ENCODE results near the gene CD14.

The CD14 gene

DNA sequence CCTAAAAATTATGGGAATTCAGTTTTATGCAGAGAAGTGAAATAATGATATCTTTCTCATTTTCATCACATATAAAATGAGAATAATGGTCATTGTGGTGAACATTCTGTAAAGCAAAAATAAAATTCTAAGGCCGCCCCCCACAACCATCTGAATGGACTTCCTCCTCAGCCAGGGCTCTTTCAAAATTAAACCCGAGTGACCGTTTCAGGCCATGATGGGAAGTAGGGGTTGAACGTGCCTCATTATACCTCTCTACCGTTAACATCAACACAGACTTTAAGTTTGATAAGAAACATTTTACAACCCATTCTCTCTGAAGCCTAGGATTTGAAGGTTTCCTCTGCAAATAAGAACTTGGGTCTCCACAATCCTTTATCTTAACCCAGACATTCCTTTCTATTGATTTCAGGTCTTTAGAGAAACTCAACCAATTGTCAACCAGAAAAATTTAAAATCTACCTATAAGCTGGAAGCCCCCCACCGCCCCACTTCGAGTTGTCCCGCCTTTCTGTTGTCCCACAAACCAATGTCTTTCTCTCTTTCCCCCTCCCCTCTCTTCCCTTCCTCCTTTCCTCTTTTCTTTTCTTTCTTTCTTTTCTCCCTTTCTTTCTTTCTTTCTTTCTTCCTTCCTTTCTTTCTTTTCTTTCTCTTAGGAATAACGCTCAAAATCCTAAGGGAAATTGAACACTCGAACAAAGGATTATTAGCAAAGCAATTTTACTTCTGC lies 4.6 kb upstream of the CD14 start:
- no peak overlapping the region for H3K27ac ChIP-seq (ENCODE audit: low read depth in 2 of 2, low read length in 2 of 2)
- no peaks in the 10 kb centered on the region for H3K9me3 ChIP-seq (ENCODE audit: control insufficient read depth in 2 of 2, low read length in 2 of 2)
- peaks cover 5 to 7% of the 10 kb centered on the region in 2 donors for H3K36me3 ChIP-seq (ENCODE audit: control insufficient read depth in 2 of 2, insufficient read depth in 2 of 2, low read length in 2 of 2)
- no peak overlapping the region for H3K9ac ChIP-seq (ENCODE audit: low read depth in 1 of 2, low read length in 2 of 2)
- no peaks in the 10 kb centered on the region for H3K27me3 ChIP-seq (ENCODE audit: control insufficient read depth in 2 of 2, insufficient read depth in 2 of 2, low read length in 2 of 2)
- no peak overlapping the region for H3K4me3 ChIP-seq (ENCODE audit: low read length in 2 of 2)
- peaks cover 13 to 14% of the 10 kb centered on the region in 2 donors for H3K4me1 ChIP-seq (ENCODE audit: control insufficient read depth in 2 of 2, insufficient read depth in 2 of 2, low read length in 2 of 2)

- Histone ChIP-seq H3K4me1 (ENCODE audit: control insufficient read depth in 2 of 2, insufficient read depth in 2 of 2, low read length in 2 of 2) (peaks cover 25 to 30% of the 10 kb centered on the region in 2 donors), H3K27ac (ENCODE audit: low read depth in 2 of 2, low read length in 2 of 2) (peak overlapping the region in 1 of 2 donors; percentile 23), H3K9ac (ENCODE audit: low read depth in 1 of 2, low read length in 2 of 2) (no peak overlapping the region), H3K9me3 (ENCODE audit: control insufficient read depth in 2 of 2, low read length in 2 of 2) (no peaks in the 10 kb centered on the region), H3K27me3 (ENCODE audit: control insufficient read depth in 2 of 2, insufficient read depth in 2 of 2, low read length in 2 of 2) (no peaks in the 10 kb centered on the region), H3K4me3 (ENCODE audit: low read length in 2 of 2) (no peak overlapping the region), H3K36me3 (ENCODE audit: control insufficient read depth in 2 of 2, insufficient read depth in 2 of 2, low read length in 2 of 2) (no peaks in the 10 kb centered on the region)
These were observed 2.6 kb upstream of the CD14 start for GRCh38 chr5:140635291-140636257.

DNA sequence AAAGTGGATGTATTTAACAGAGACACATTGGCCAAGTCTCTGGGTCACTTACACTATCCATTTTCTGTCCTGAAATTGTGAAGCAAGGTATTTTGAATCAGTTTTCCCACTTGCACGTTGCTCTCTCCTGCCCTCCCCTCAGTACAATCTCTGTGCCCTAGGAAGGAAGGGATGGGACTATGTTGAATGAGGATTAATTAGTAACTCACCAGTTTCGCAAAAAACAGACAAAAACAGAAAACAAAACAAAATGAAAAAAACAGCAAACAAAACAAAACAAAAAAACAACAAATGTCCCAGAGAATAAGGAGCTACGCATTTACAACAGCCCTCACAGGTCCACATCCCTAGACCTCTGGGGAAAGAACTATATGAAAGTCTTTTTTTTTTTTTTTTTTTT lies 1.1 kb upstream of the CD14 start:
- H3K9me3 ChIP-seq (ENCODE audit: control insufficient read depth in 2 of 2, low read length in 2 of 2) = no peaks in the 10 kb centered on the region
- peak overlapping the region in 1 of 2 donors; percentile 55 for H3K27ac ChIP-seq (ENCODE audit: low read depth in 2 of 2, low read length in 2 of 2)
- H3K9ac ChIP-seq (ENCODE audit: low read depth in 1 of 2, low read length in 2 of 2) = no peak overlapping the region
- H3K4me1 ChIP-seq (ENCODE audit: control insufficient read depth in 2 of 2, insufficient read depth in 2 of 2, low read length in 2 of 2) = peaks cover 22 to 27% of the 10 kb centered on the region in 2 donors
- no peak overlapping the region for H3K4me3 ChIP-seq (ENCODE audit: low read length in 2 of 2)
- H3K36me3 ChIP-seq (ENCODE audit: control insufficient read depth in 2 of 2, insufficient read depth in 2 of 2, low read length in 2 of 2) = no peaks in the 10 kb centered on the region
- H3K27me3 ChIP-seq (ENCODE audit: control insufficient read depth in 2 of 2, insufficient read depth in 2 of 2, low read length in 2 of 2) = no peaks in the 10 kb centered on the region

- Histone ChIP-seq H3K27me3 (ENCODE audit: control insufficient read depth in 2 of 2, insufficient read depth in 2 of 2, low read length in 2 of 2) (no peaks in the 10 kb centered on the region), H3K9ac (ENCODE audit: low read depth in 1 of 2, low read length in 2 of 2) (peak overlapping the region; percentile 77 to 86), H3K36me3 (ENCODE audit: control insufficient read depth in 2 of 2, insufficient read depth in 2 of 2, low read length in 2 of 2) (no peaks in the 10 kb centered on the region), H3K4me3 (ENCODE audit: low read length in 2 of 2) (peak overlapping the region; percentile 79 to 91), H3K27ac (ENCODE audit: low read depth in 2 of 2, low read length in 2 of 2) (peak overlapping the region; percentile 80 to 87), H3K9me3 (ENCODE audit: control insufficient read depth in 2 of 2, low read length in 2 of 2) (no peaks in the 10 kb centered on the region), H3K4me1 (ENCODE audit: control insufficient read depth in 2 of 2, insufficient read depth in 2 of 2, low read length in 2 of 2) (peaks cover 22 to 27% of the 10 kb centered on the region in 2 donors)
These were observed 526 bp upstream of the CD14 start for GRCh38 chr5:140633501-140633900.

DNA sequence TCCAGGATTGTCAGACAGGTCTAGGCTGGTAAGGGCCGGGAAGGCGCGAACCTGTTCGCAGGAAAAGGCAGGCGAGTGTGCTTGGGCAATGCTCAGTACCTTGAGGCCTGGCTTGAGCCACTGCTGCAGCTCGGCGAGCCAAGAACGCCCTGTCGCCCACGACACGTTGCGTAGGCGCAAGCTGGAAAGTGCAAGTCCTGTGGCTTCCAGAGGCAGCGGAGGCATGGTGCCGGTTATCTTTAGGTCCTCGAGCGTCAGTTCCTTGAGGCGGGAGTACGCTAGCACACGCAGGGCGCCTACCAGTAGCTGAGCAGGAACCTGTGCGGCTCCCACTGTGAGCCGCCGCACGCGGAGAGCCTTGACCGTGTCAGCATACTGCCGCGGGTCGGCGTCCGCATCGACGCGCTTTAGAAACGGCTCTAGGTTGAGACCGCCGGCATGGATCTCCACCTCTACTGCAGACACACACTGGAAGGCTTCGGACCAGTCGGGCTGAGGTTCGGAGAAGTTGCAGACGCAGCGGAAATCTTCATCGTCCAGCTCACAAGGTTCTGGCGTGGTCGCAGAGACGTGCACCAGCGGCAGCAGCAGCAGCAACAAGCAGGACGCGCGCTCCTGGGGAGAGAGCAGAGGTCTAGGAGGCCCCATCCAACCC lies 482 bp downstream of the CD14 start:
- Histone ChIP-seq H3K36me3 (ENCODE audit: control insufficient read depth in 2 of 2, insufficient read depth in 2 of 2, low read length in 2 of 2) (no peaks in the 10 kb centered on the region), H3K9me3 (ENCODE audit: control insufficient read depth in 2 of 2, low read length in 2 of 2) (no peaks in the 10 kb centered on the region), H3K4me3 (ENCODE audit: low read length in 2 of 2) (peak overlapping the region; percentile 79 to 91), H3K27ac (ENCODE audit: low read depth in 2 of 2, low read length in 2 of 2) (peak overlapping the region; percentile 80 to 87), H3K4me1 (ENCODE audit: control insufficient read depth in 2 of 2, insufficient read depth in 2 of 2, low read length in 2 of 2) (peaks cover 22 to 27% of the 10 kb centered on the region in 2 donors), H3K9ac (ENCODE audit: low read depth in 1 of 2, low read length in 2 of 2) (peak overlapping the region; percentile 77 to 86), H3K27me3 (ENCODE audit: control insufficient read depth in 2 of 2, insufficient read depth in 2 of 2, low read length in 2 of 2) (no peaks in the 10 kb centered on the region)

DNA sequence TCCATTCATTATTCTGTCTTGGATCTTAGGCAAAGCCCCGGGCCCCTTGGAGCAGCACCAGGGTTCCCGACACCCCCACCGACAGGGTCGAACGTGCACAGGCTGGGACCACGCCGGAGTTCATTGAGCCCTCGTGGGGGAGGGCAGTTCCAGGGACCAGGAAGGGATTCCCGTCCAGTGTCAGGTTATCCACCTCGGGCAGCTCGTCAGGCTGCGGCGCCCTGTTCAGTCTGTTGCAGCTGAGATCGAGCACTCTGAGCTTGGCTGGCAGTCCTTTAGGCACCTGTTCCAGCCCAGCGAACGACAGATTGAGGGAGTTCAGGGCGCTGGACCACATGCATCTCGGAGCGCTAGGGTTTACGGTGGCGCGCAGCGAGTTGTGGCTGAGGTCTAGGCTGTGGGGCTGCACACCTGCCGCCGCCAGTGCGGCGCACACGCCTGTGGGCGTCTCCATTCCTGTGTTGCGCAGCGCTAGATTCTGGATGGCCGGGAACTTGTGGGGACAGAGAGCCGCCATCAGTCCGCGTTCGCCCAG lies 1.1 kb downstream of the CD14 start:
- peak overlapping the region; percentile 79 to 91 for H3K4me3 ChIP-seq (ENCODE audit: low read length in 2 of 2)
- no peaks in the 10 kb centered on the region for H3K36me3 ChIP-seq (ENCODE audit: control insufficient read depth in 2 of 2, insufficient read depth in 2 of 2, low read length in 2 of 2)
- H3K4me1 ChIP-seq (ENCODE audit: control insufficient read depth in 2 of 2, insufficient read depth in 2 of 2, low read length in 2 of 2) = peaks cover 22 to 27% of the 10 kb centered on the region in 2 donors
- peak overlapping the region; percentile 80 to 87 for H3K27ac ChIP-seq (ENCODE audit: low read depth in 2 of 2, low read length in 2 of 2)
- peak overlapping the region; percentile 77 to 86 for H3K9ac ChIP-seq (ENCODE audit: low read depth in 1 of 2, low read length in 2 of 2)
- no peaks in the 10 kb centered on the region for H3K27me3 ChIP-seq (ENCODE audit: control insufficient read depth in 2 of 2, insufficient read depth in 2 of 2, low read length in 2 of 2)
- H3K9me3 ChIP-seq (ENCODE audit: control insufficient read depth in 2 of 2, low read length in 2 of 2) = no peaks in the 10 kb centered on the region

- H3K9ac ChIP-seq (ENCODE audit: low read depth in 1 of 2, low read length in 2 of 2) = peak overlapping the region; percentile 27 to 77
- peaks cover 22 to 27% of the 10 kb centered on the region in 2 donors for H3K4me1 ChIP-seq (ENCODE audit: control insufficient read depth in 2 of 2, insufficient read depth in 2 of 2, low read length in 2 of 2)
- H3K9me3 ChIP-seq (ENCODE audit: control insufficient read depth in 2 of 2, low read length in 2 of 2) = no peaks in the 10 kb centered on the region
- H3K27ac ChIP-seq (ENCODE audit: low read depth in 2 of 2, low read length in 2 of 2) = peak overlapping the region; percentile 80 to 87
- H3K4me3 ChIP-seq (ENCODE audit: low read length in 2 of 2) = peak overlapping the region; percentile 14 to 91
- H3K27me3 ChIP-seq (ENCODE audit: control insufficient read depth in 2 of 2, insufficient read depth in 2 of 2, low read length in 2 of 2) = no peaks in the 10 kb centered on the region
- H3K36me3 ChIP-seq (ENCODE audit: control insufficient read depth in 2 of 2, insufficient read depth in 2 of 2, low read length in 2 of 2) = no peaks in the 10 kb centered on the region
These were observed 1.9 kb downstream of the CD14 start for GRCh38 chr5:140631036-140631417.

GRCh38 chr5:140630292-140631035 lies 2.5 kb downstream of the CD14 start:
- Histone ChIP-seq H3K4me3 (ENCODE audit: low read length in 2 of 2) (peak overlapping the region; percentile 14 to 91), H3K36me3 (ENCODE audit: control insufficient read depth in 2 of 2, insufficient read depth in 2 of 2, low read length in 2 of 2) (no peaks in the 10 kb centered on the region), H3K27me3 (ENCODE audit: control insufficient read depth in 2 of 2, insufficient read depth in 2 of 2, low read length in 2 of 2) (no peaks in the 10 kb centered on the region), H3K27ac (ENCODE audit: low read depth in 2 of 2, low read length in 2 of 2) (peak overlapping the region; percentile 80 to 87), H3K4me1 (ENCODE audit: control insufficient read depth in 2 of 2, insufficient read depth in 2 of 2, low read length in 2 of 2) (peaks cover 22 to 27% of the 10 kb centered on the region in 2 donors), H3K9me3 (ENCODE audit: control insufficient read depth in 2 of 2, low read length in 2 of 2) (no peaks in the 10 kb centered on the region), H3K9ac (ENCODE audit: low read depth in 1 of 2, low read length in 2 of 2) (peak overlapping the region; percentile 27 to 77)

DNA sequence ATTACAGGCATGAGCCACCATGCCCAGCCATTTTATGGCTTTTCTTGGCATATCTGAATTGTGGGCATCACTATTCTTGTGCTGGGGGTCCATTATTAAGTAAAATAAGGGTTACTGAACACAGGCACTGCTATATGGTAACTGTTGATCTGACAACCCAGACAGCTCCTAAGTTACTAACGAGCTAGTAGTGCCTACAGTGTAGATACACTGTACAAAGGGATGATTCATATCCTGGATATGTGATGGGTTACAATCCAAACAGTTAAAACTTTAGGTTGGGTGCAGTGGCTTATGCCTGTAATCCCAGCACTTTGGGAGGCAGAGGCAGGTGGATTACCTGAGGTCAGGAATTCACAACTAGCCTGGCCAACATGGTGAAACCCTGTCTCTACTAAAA lies 4.3 kb downstream of the CD14 start:
- Histone ChIP-seq H3K4me3 (ENCODE audit: low read length in 2 of 2) (no peak overlapping the region), H3K4me1 (ENCODE audit: control insufficient read depth in 2 of 2, insufficient read depth in 2 of 2, low read length in 2 of 2) (peaks cover 22 to 27% of the 10 kb centered on the region in 2 donors), H3K9ac (ENCODE audit: low read depth in 1 of 2, low read length in 2 of 2) (no peak overlapping the region), H3K27me3 (ENCODE audit: control insufficient read depth in 2 of 2, insufficient read depth in 2 of 2, low read length in 2 of 2) (no peaks in the 10 kb centered on the region), H3K36me3 (ENCODE audit: control insufficient read depth in 2 of 2, insufficient read depth in 2 of 2, low read length in 2 of 2) (no peaks in the 10 kb centered on the region), H3K9me3 (ENCODE audit: control insufficient read depth in 2 of 2, low read length in 2 of 2) (no peaks in the 10 kb centered on the region), H3K27ac (ENCODE audit: low read depth in 2 of 2, low read length in 2 of 2) (no peak overlapping the region)

All from mucosa of rectum (tissue), 2 donors.